Retina (tissue), 1 donor: Measurements from ENCODE around the gene RGS4.

ENCODE experiments used
- DNase-seq: peaks from one replicate; pipeline ENCODE4 v3.0.0-alpha.2; 2016

Gene RGS4

GRCh38 chr1:163069142-163069541 lies at the start of gene RGS4:
Gene RGS4 (plus strand): TSS chr1:163069361. CDS start chr1:163069485, 124 bp downstream.
- DNase-seq: peak; percentile 78

GRCh38 chr1:163022129-163022528 lies 47.0 kb upstream of the RGS4 start:
- no peak for DNase-seq

DNA sequence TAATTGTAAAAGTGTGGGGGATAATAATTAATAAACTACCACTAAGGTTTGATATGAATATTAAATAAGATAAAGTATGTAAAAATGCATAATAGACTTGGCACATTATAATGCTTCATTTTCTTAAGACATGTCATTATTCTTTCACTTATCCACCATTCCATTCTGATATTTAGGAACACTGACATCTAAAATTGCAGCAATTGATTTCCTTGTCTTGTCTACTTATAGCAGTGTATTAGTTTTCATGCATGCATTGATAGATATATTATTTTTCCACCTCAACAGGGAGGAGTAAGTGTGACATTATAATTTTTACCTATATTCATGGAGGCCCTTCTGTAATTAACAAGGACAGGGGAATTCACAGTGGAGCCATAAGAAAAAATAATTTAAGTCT lies 41.6 kb upstream of the RGS4 start:
- no peak for DNase-seq

DNA sequence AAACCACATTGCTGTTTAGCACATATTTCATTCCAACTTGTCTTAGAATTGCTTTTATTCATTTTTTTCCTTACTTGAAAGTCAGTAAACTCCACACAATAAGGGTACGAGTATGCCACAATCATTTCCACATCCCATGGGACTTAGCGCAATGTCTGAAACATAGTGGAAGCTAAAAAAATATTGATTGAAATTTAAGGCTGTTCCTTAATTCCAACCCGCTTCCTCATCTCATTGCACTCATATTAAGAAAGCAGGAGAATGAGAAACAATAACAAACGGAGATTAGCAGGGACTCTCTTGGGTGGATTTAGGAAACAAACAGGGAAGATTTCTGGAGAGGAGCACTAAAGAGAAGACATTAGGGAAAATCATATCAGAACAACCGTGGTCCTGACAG lies 39.3 kb upstream of the RGS4 start:
- DNase-seq: no peak

DNA sequence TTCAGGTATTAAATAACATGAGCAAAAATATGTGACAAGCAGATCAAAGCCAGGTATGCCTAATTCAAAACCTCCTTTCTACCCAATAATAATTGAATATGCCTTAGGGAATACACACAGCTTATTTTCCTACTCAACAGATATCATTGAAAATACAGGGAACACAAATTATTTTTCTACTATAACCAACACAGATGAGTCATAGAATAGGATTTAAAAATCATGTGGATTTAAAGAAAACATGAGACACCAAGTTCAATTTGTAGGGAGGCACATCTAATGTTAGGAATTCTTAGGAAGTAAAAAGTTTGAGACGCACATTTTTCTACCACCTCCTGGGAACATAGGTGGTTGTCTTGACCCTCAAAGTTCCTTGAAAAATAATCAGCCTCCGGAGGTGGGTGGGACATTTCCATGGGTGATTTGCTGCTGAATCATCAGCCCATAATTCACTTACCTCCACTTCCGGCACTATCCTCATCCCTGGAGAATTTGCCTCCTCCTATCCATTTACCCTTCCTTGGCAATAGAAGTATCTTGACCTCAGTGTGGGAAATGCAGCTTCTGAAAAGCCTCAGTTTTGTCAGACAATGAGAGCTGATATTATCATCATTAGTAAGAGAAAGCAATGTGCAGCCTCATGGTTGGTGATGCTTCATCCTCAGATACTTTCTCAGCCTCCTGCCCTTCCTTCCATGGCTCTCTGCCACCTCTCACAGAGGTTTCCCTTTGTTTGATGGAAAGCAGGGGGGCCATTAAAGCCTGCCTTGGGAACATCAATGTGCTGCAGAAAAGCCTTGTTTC lies 33.5 kb upstream of the RGS4 start:
- no peak for DNase-seq

DNA sequence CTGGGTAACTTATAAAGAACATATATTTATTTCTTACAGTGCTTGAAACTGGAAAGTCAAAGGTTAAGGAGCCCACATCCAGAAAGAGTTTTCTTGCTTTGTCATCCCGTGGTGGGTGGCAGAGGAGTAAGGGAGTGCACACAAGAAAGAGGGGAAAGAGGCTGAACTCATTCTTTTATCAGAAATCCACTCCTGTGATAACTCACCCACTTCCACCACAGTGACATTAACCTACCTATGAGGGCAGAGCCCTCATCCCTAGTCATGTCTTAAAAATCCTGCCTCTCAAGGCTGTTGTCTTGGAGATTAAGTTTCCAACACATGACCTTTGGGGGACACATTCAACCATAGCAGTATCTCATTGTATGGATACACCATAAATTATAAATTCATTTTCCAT lies 32.5 kb upstream of the RGS4 start:
- no peak for DNase-seq

- no peak for DNase-seq
Observed at GRCh38 chr1:163038928-163039706, 30.0 kb upstream of the RGS4 start.

DNA sequence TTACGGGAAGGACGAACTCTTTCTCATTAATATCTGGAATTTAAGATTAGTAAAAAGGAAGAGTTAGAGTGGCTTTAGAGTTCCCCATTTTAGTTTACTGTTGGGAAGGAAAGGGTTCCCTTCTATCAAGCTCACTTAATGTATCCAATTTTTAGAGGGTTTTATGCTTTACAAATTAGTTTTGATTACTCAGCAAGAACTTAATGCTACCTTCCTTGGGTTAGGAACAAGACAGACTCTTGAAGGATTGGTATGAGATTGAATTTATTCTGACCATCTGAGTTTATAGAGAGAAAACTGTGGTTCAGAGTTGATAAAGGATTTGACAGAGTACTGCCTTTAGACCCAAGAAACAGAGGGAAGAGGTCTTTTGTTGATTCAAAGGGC lies 29.5 kb upstream of the RGS4 start:
- no peak for DNase-seq

- no peak for DNase-seq
Observed at GRCh38 chr1:163046071-163046470, 23.1 kb upstream of the RGS4 start.

DNA sequence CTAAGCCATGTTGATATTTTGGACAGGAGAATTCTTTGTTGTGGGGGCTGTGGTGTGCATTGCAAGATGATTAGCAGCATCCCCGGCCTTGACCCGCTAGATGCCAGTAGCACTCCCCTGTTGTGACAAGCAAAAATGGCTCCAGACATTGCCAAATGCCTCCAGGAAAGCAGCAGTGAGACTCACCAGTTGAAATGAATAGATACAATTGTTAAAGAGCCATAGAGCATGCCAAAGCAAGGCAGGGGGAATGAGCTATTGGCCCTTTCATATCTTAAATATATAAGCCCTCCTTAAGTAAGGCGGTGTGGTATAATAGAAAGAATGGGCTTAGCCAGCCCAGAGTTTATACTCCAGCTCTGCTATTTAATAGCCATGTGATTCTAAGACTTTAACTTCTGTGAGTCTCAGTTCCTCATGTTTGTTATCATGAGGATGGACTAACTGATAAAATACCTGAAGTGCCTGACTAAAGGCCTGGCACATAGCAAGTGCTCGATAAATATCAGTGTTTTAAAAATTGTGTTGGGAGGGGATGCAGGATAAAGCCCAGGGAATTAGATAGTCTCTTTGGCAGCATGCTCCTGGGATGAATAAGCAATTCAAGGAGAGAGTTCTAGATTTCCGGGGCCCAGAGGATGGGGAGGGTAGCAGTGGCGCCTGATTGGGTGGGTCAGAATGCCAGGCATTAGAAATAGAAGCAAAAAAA lies 21.1 kb upstream of the RGS4 start:
- DNase-seq: no peak

- DNase-seq: no peak
Observed at GRCh38 chr1:163048869-163049268, 20.3 kb upstream of the RGS4 start.

DNA sequence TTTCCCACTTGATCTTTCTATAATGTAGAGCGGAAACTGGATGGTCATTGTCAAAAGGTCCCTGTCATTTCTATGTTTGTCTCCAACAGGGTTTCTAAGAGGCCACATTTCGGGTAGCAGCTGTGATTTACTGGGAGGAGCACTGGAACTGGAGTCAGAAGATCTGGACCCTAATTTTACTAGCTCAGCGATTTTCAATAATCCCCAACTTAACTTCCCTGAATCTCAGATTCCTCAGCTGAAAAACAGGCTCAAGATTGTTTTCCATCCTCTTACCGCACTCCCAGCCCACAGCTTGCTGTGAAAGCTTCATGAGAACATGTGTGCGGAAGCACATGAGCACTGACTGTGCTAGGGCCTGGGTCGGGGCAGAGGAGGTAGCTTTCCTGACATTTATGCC lies 19.9 kb upstream of the RGS4 start:
- DNase-seq: no peak

DNA sequence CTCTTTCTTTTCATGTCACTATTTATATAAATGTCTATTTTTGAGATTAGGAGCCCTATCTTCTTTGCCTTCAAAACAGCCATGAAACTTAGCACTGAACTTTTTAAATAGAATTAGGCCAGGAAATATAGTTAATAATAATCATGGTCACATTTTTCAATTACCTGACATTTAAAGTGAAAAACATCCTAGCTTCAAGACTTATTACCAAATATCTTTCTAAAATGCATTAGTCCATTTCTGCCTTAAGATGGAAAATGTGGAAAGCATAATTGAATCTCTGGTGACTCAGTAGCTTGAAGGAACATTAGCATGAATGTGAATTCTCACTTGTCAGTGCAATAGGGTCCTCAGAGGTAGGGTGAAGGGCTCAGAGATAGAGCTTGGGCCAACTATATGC lies 18.7 kb upstream of the RGS4 start:
- DNase-seq: no peak

DNA sequence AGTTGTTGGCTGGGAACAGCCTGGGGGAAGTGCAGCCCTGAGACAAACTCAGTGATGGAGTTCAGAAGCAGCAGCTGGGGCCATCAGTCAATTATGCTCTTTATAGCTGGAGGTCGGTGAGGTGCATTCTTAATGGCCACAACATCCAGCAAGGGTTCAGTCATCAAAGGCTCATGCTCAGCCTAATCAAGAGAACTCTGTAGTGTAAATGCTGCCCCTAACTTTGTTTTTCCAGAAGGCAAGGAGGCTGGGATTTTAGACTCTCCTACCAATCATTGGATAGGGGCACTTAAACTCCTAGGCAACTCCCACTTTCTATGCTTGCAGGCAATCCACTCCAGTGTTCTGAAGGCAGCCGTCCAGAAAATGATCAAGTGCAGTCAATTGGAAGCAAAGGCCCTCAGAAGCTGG lies 15.0 kb upstream of the RGS4 start:
- peak; percentile 71 for DNase-seq

DNA sequence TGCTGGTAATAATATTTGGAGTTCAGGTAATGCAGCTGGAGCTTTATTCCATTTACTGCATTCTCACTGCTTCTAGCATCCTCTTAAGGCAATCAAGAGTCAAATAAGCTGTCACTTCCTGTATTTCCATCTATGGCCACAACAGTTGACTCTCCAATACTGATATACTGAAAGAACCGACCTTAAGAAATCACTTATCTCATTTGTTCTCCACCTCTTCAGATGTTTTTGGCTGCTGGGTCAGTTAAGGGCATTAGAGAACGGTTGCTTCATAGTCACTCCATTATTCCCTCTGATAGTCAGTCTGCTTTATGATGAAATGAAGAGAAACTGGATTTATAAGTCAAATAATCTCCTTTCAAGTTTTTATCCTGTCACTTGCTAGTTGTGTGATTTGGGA lies 14.2 kb upstream of the RGS4 start:
- DNase-seq: no peak

- DNase-seq: peak; percentile 50
Observed at GRCh38 chr1:163055531-163055930, 13.6 kb upstream of the RGS4 start.

DNA sequence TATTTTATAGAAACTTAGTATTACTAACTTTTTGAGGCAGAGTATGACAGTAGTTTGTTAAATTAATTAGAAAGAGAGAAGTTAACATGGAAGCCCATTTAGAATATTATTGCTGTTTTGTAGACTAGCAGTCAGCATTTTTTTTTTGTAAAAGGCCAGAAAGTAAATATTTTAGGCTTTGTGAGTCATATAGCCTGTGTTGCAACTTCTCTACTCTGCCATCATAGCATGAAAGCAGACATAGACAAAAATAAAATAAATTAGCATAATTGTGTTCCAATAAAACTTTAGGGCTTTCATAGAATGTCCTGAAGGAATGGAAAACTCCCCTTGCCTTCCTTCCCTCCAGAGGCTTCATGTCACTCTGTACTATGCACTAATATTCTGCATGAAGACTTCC lies 12.3 kb upstream of the RGS4 start:
- no peak for DNase-seq

- no peak for DNase-seq
Observed at GRCh38 chr1:163060343-163061007, 8.7 kb upstream of the RGS4 start.

GRCh38 chr1:163063143-163063542 lies 6.0 kb upstream of the RGS4 start:
- DNase-seq: no peak

- DNase-seq: no peak
Observed at GRCh38 chr1:163063610-163064009, 5.6 kb upstream of the RGS4 start.

GRCh38 chr1:163066168-163066567 lies 3.0 kb upstream of the RGS4 start:
- DNase-seq: no peak

DNA sequence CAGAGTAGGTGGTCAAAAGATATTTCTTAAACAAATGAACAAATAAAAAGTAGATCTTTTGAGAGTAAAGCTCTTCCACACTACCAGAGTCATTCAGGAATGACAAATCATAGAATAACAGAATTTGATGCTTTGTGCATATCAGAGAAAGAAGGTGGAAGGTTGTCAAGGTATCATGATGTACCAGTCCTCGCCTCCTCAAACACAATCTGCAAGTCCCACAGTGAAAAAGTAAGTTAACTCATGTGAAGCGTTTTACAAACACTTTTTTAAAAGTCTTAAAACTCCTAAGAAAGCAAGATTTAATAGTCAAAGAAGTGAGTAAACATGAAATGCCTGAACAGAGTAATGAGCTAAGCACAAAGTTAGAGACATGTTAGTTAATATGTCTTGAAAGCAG lies 2.5 kb upstream of the RGS4 start:
- no peak for DNase-seq

- DNase-seq: no peak
Observed at GRCh38 chr1:163068716-163069115, 445 bp upstream of the RGS4 start.
